Right lobe of liver (tissue), 4 donors: ENCODE measurements around the gene FAM25G.

Experiments used
- POLR2A ChIP-seq: fragments of 450-650 bp; IDR thresholded peaks from one replicate; pipeline ENCODE4 v1.6.1; 2017; ENCODE audit warnings: antibody characterized with exemption, mild to moderate bottlenecking
- TF ChIP-seq, protein P1 (sequence below), 4 donors: fragments of 200-600 bp in 3 of 4; fragments of 450-650 bp in 1 of 4; IDR thresholded peaks; one replicate each; pipeline versions ENCODE4 v1.5.1 to v1.8.0; 2016 to 2022; ENCODE audit warnings: antibody characterized with exemption in 4 of 4, mild to moderate bottlenecking in 2 of 4
- donor health status: DM: no; HTN: no; CAD: no.
- donor health status: DM: no; HTN: no; CAD: no.
- donor health status: DM: no; HTN: yes; CAD: no.

DNA sequence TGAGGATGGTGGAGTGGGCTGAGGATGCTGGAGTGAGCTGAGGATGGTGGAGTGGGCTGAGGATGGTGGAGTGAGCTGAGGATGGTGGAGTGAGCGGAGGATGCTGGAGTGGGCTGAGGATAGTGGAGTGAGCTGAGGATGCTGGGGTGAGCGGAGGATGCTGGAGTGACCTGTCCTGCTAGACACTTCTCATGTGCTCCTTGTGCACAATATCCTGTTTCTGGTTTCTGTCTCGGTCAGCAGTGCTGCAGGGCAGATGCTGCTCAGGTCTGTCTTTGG lies 36.8 kb downstream of the FAM25G start:
- TF ChIP-seq, protein P1, sequence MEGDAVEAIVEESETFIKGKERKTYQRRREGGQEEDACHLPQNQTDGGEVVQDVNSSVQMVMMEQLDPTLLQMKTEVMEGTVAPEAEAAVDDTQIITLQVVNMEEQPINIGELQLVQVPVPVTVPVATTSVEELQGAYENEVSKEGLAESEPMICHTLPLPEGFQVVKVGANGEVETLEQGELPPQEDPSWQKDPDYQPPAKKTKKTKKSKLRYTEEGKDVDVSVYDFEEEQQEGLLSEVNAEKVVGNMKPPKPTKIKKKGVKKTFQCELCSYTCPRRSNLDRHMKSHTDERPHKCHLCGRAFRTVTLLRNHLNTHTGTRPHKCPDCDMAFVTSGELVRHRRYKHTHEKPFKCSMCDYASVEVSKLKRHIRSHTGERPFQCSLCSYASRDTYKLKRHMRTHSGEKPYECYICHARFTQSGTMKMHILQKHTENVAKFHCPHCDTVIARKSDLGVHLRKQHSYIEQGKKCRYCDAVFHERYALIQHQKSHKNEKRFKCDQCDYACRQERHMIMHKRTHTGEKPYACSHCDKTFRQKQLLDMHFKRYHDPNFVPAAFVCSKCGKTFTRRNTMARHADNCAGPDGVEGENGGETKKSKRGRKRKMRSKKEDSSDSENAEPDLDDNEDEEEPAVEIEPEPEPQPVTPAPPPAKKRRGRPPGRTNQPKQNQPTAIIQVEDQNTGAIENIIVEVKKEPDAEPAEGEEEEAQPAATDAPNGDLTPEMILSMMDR (IDR thresholded peaks at IDR 0.05), result no peak
- TF ChIP-seq POLR2A, result no peak
